HFFc6 (cell line): ENCODE results near the gene OR10X1. TPM values are rescaled to one million over a fixed set of nuclear protein-coding genes. Genes with fewer than 3 reads are reported as not detected.

ENCODE experiments used
- DNase-seq: peaks from one replicate; pipeline ENCODE4 v3.0.0-alpha.2; 2018
- H3K27ac Mint-ChIP-seq: 2 replicates; pipeline ENCODE4 v1.8.0; 2020; ENCODE audit warnings: mild to moderate bottlenecking, mixed read lengths
- H3K27me3 Mint-ChIP-seq: 2 replicates; pipeline ENCODE4 v1.8.0; 2021; ENCODE audit warnings: mild to moderate bottlenecking, moderate library complexity, mixed read lengths; ENCODE audit not compliant: insufficient read depth
- H3K36me3 Mint-ChIP-seq: 2 replicates; pipeline ENCODE4 v1.8.0; 2021; ENCODE audit warnings: low read depth, mixed read lengths
- H3K4me1 Mint-ChIP-seq: 2 replicates; pipeline ENCODE4 v1.8.0; 2020; ENCODE audit warnings: low read depth, mixed read lengths
- H3K4me3 Mint-ChIP-seq: 2 replicates; pipeline ENCODE4 v1.8.0; 2020; ENCODE audit warnings: mild to moderate bottlenecking, moderate library complexity, mixed read lengths
- H3K9me3 Mint-ChIP-seq: 2 replicates; pipeline ENCODE4 v1.8.0; 2020; ENCODE audit warnings: mild to moderate bottlenecking, mixed read lengths
- CTCF ChIP-seq: fragments of 200-600 bp; sonication (generic); IDR thresholded peaks from 2 replicates; pipeline ENCODE4 v1.5.0; 2021; ENCODE audit warnings: antibody characterized with exemption, mild to moderate bottlenecking
- total RNA-seq, 6 experiments: library from RNA; stranded (reverse); fragmentation: NEBNext Ultra II Directional; extraction: Animal tissue kit (Norgen Biotek cat#: 25700); gene quantifications; 2 replicates in 1 of 6; 3 replicates in 5 of 6; pipeline ENCODE4 v1.2.3, GENCODE V29; 2021

The OR10X1 gene
- total RNA-seq, 6 experiments from 2014 or later: not detected

- no peak for DNase-seq
- no peaks in the 10 kb centered on the region for H3K4me1 Mint-ChIP-seq
- H3K27me3 Mint-ChIP-seq: no peaks in the 10 kb centered on the region
- H3K27ac Mint-ChIP-seq: no peak overlapping the region
- peaks cover 35% of the 10 kb centered on the region for H3K9me3 Mint-ChIP-seq
- H3K36me3 Mint-ChIP-seq: no peaks in the 10 kb centered on the region; the same call in 1 of the 2 replicates
- H3K4me3 Mint-ChIP-seq: no peak overlapping the region
- TF ChIP-seq CTCF: no peak
These were observed 15.1 kb downstream of the OR10X1 start for GRCh38 chr1:158564608-158565007.

DNA sequence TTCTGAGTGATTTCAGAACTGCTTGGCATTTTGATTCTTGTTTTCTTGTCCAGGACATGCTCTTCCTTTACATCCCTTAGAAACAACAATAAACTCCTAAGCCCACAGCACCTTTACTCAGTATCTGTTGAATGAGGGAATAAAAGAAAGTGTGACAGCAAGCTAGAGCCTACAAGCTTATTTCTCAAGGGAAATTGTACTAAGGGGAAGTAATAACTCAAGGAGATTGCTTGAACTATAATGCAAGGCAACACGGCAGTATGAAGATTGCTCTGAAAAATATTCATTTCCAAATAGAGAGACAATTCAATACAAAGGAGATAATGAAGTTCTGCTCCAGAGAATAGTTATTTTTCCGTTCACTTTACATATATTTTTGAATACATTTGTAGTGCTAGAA, 15.8 kb downstream of the OR10X1 start:
- Mint-ChIP-seq H3K27ac (no peak overlapping the region), H3K4me1 (no peaks in the 10 kb centered on the region), H3K27me3 (no peaks in the 10 kb centered on the region), H3K9me3 (peaks cover 42% of the 10 kb centered on the region), H3K4me3 (no peak overlapping the region), H3K36me3 (no peaks in the 10 kb centered on the region; the same call in 1 of the 2 replicates)
- no peak for TF ChIP-seq CTCF
- DNase-seq: no peak

DNA sequence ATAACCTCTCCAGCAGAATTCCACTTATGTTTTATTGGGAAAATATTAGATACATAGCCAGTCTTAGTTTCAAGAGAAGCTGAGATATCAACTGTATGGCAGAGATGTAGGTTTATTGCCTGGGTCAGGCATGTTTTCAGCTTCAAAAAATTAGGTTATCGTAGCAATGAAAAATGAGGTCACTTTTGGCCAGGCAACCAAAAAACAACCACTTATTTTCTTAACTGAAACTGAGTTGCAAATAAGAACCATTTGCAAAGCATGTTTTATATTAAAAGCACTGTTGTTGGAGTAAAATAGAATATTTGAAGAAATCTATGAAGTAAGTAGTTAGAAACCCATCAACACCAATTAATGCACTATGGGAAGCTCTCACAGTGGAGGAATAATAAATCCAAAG, 20.0 kb downstream of the OR10X1 start:
- Mint-ChIP-seq H3K36me3 (no peaks in the 10 kb centered on the region), H3K4me3 (no peak overlapping the region), H3K9me3 (peaks cover 31% of the 10 kb centered on the region), H3K4me1 (no peaks in the 10 kb centered on the region), H3K27ac (no peak overlapping the region), H3K27me3 (no peaks in the 10 kb centered on the region)
- TF ChIP-seq CTCF: no peak
- DNase-seq: no peak

- H3K27ac Mint-ChIP-seq: no peak within 1 kb of the TSS
- no peaks in the 10 kb centered on the region for H3K36me3 Mint-ChIP-seq
- H3K4me1 Mint-ChIP-seq: no peaks in the 10 kb centered on the region
- H3K9me3 Mint-ChIP-seq: peaks cover 5% of the 10 kb centered on the region; the same call in 1 of the 2 replicates
- TF ChIP-seq CTCF: no peak
- no peak within 1 kb of the TSS for H3K4me3 Mint-ChIP-seq
- peaks cover 2% of the 10 kb centered on the region; the same call in 1 of the 2 replicates for H3K27me3 Mint-ChIP-seq
- no peak for DNase-seq
These were observed 25.3 kb downstream of the OR10X1 start, which contains the start of gene OR6Y1 for GRCh38 chr1:158554352-158554751. TSS of gene OR6Y1 (minus strand) at chr1:158554405. CDS start at chr1:158548105, 6,300 bp downstream.

DNA sequence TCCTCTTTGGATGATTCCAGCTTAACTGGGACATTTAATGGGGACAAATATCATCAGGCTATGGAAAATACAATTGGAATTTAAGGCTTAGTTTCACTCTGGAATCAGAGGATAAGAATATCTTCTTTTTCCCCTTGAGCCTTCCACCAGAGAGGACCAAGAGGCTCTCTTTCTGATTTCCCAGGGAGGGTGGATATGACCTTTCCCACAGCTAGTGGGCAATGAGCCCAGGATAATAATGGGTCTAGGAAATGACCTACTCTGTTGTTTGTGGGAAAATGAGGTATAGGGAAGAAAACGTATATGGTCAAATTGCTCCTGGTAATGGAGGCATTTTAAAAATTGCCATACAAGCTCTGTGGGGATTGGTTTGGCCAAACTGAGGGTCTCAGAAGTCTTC, 27.4 kb downstream of the OR10X1 start:
- DNase-seq: no peak
- Mint-ChIP-seq H3K4me3 (no peak overlapping the region), H3K9me3 (peaks cover 5% of the 10 kb centered on the region; the same call in 1 of the 2 replicates), H3K27ac (no peak overlapping the region), H3K36me3 (no peaks in the 10 kb centered on the region), H3K4me1 (no peaks in the 10 kb centered on the region), H3K27me3 (peaks cover 2% of the 10 kb centered on the region; the same call in 1 of the 2 replicates)
- no peak for TF ChIP-seq CTCF

DNA sequence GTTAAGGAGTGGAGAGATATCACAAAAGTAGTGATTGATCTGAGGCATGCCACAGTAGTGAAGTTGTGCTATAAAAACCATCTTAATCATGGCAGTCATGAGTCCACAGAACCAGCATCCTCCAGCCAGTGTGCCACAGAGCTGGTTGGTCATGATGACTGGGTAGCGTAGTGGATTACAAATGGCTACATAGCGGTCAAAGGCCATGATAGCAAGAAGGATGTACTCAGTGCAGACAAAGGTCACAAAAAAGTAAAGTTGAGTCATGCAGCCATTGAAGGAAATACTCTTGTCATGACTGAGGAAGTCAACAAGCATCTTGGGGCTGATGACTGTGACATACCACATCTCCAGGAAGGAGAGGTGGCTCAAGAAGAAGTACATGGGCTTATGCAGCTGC, 32.2 kb downstream of the OR10X1 start:
- no peaks in the 10 kb centered on the region for H3K4me1 Mint-ChIP-seq
- H3K27ac Mint-ChIP-seq: no peak overlapping the region
- H3K27me3 Mint-ChIP-seq: no peaks in the 10 kb centered on the region
- TF ChIP-seq CTCF: no peak
- H3K4me3 Mint-ChIP-seq: no peak overlapping the region
- no peaks in the 10 kb centered on the region for H3K36me3 Mint-ChIP-seq
- no peak for DNase-seq
- H3K9me3 Mint-ChIP-seq: peaks cover 6% of the 10 kb centered on the region; the same call in 1 of the 2 replicates
